Bone marrow (tissue), 2 donors: ENCODE results near the gene ZBTB42.

Source experiments
- DNase-seq, 2 donors: peaks; one replicate each; lab custom pipeline; 2025; lab: John Stamatoyannopoulos, UW

Gene ZBTB42

GRCh38 chr14:104800771-104801519, at the start of gene ZBTB42:
TSS of gene ZBTB42 (plus strand) at chr14:104801101. CDS start at chr14:104801198, 97 bp downstream.
- DNase-seq = peak in 1 of 2 donors; percentile 20

- no peak for DNase-seq
Measured at GRCh38 chr14:104751539-104752422, 49.1 kb upstream of the ZBTB42 start.

GRCh38 chr14:104752423-104752734, 48.5 kb upstream of the ZBTB42 start:
- DNase-seq = no peak

GRCh38 chr14:104752735-104753527, 48.0 kb upstream of the ZBTB42 start, which contains the start of gene SIVA1:
TSS of gene SIVA1 (plus strand) at chr14:104753147. CDS start at chr14:104753202, 55 bp downstream.
- DNase-seq = peak; percentile 100

- peak in 1 of 2 donors; percentile 23 for DNase-seq
Measured at GRCh38 chr14:104753528-104754212, 47.2 kb upstream of the ZBTB42 start.

- DNase-seq = no peak
Measured at GRCh38 chr14:104754213-104754851, 46.6 kb upstream of the ZBTB42 start.

- no peak for DNase-seq
Measured at GRCh38 chr14:104755621-104756020, 45.3 kb upstream of the ZBTB42 start.

GRCh38 chr14:104756477-104757237, 44.2 kb upstream of the ZBTB42 start:
- no peak for DNase-seq

GRCh38 chr14:104757238-104757585, 43.7 kb upstream of the ZBTB42 start:
- DNase-seq = no peak

- no peak for DNase-seq
Measured at GRCh38 chr14:104757681-104758392, 43.1 kb upstream of the ZBTB42 start.

GRCh38 chr14:104758981-104759969, 41.6 kb upstream of the ZBTB42 start:
- DNase-seq = no peak

GRCh38 chr14:104765517-104765916, 35.4 kb upstream of the ZBTB42 start:
- no peak for DNase-seq

GRCh38 chr14:104766256-104766862, 34.5 kb upstream of the ZBTB42 start:
- DNase-seq = no peak

GRCh38 chr14:104766863-104767633, 33.9 kb upstream of the ZBTB42 start:
- DNase-seq = no peak

- DNase-seq = no peak
Measured at GRCh38 chr14:104767634-104767918, 33.3 kb upstream of the ZBTB42 start.

GRCh38 chr14:104768437-104769323, 32.2 kb upstream of the ZBTB42 start:
- peak; percentile 47 to 80 for DNase-seq
